Ishikawa (cell line): ENCODE data around the gene GBGT1.

Source experiments
- CEBPB ChIP-seq: IDR thresholded peaks from 2 replicates; pipeline ENCODE4 v1.6.1; 2012
- CREB1 ChIP-seq: IDR thresholded peaks from 2 replicates; pipeline ENCODE4 v1.6.1; 2012; ENCODE audit warnings: low read depth
- EGR1 ChIP-seq: IDR thresholded peaks from 2 replicates; pipeline ENCODE4 v1.6.1; 2012
- EP300 ChIP-seq: IDR thresholded peaks from 2 replicates; pipeline ENCODE4 v1.6.1; 2012; ENCODE audit warnings: borderline replicate concordance
- FOXM1 ChIP-seq: IDR thresholded peaks from 2 replicates; pipeline ENCODE4 v1.6.1; 2012; ENCODE audit warnings: low read depth, borderline replicate concordance
- NFIC ChIP-seq: IDR thresholded peaks from 2 replicates; pipeline ENCODE4 v1.6.1; 2012
- RAD21 ChIP-seq: IDR thresholded peaks from 2 replicates; pipeline ENCODE4 v1.6.1; 2012; ENCODE audit warnings: low read depth
- TAF1 ChIP-seq: IDR thresholded peaks from 2 replicates; pipeline ENCODE4 v1.6.1; 2012; ENCODE audit warnings: low read depth, mild to moderate bottlenecking
- TCF12 ChIP-seq: IDR thresholded peaks from 2 replicates; pipeline ENCODE4 v1.6.1; 2012; ENCODE audit warnings: low read depth
- TEAD4 ChIP-seq: IDR thresholded peaks from 2 replicates; pipeline ENCODE4 v1.6.1; 2012
- YY1 ChIP-seq: IDR thresholded peaks from 2 replicates; pipeline ENCODE4 v1.6.1; 2012; ENCODE audit warnings: low read depth
- ZBTB7A ChIP-seq: IDR thresholded peaks from 2 replicates; pipeline ENCODE4 v1.6.1; 2012; ENCODE audit warnings: low read depth
- TF ChIP-seq, protein P1 (sequence below): IDR thresholded peaks from 2 replicates; pipeline ENCODE4 v1.6.1; 2012
- TF ChIP-seq, protein P2 (sequence below): IDR thresholded peaks from 2 replicates; pipeline ENCODE4 v1.6.1; 2012
- TF ChIP-seq, protein P3 (sequence below): IDR thresholded peaks from 2 replicates; pipeline ENCODE4 v1.6.1; 2012; ENCODE audit warnings: low read depth, mild to moderate bottlenecking

The GBGT1 gene

DNA sequence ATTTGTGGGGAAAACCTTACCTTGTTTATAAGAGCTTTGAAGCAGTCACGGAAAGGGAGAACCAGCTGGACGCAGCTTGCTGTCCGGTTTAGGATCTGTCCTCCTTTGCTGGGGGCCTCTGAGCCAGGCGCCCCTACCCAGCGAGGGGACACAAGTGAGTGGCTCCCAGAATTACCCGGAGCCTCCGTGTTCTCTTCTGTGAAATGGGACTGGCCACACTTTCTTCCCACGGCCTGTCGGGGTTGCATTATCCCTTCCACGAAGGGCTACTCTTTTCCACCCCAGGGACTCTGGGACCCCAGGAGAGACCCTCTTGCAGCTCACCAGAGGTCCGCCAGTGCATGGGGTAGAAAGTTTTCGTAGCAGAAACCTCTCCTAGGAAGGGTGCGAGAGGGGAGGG, 477 bp upstream of the GBGT1 start:
- no peak for TF ChIP-seq TCF12
- TF ChIP-seq, protein P1, sequence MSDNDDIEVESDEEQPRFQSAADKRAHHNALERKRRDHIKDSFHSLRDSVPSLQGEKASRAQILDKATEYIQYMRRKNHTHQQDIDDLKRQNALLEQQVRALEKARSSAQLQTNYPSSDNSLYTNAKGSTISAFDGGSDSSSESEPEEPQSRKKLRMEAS, result no peak
- no peak for TF ChIP-seq TAF1
- TF ChIP-seq EP300, result no peak
- no peak for TF ChIP-seq RAD21
- TF ChIP-seq ZBTB7A, result no peak
- TF ChIP-seq, protein P2, sequence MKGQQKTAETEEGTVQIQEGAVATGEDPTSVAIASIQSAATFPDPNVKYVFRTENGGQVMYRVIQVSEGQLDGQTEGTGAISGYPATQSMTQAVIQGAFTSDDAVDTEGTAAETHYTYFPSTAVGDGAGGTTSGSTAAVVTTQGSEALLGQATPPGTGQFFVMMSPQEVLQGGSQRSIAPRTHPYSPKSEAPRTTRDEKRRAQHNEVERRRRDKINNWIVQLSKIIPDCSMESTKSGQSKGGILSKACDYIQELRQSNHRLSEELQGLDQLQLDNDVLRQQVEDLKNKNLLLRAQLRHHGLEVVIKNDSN, result no peak
- TF ChIP-seq, protein P3, sequence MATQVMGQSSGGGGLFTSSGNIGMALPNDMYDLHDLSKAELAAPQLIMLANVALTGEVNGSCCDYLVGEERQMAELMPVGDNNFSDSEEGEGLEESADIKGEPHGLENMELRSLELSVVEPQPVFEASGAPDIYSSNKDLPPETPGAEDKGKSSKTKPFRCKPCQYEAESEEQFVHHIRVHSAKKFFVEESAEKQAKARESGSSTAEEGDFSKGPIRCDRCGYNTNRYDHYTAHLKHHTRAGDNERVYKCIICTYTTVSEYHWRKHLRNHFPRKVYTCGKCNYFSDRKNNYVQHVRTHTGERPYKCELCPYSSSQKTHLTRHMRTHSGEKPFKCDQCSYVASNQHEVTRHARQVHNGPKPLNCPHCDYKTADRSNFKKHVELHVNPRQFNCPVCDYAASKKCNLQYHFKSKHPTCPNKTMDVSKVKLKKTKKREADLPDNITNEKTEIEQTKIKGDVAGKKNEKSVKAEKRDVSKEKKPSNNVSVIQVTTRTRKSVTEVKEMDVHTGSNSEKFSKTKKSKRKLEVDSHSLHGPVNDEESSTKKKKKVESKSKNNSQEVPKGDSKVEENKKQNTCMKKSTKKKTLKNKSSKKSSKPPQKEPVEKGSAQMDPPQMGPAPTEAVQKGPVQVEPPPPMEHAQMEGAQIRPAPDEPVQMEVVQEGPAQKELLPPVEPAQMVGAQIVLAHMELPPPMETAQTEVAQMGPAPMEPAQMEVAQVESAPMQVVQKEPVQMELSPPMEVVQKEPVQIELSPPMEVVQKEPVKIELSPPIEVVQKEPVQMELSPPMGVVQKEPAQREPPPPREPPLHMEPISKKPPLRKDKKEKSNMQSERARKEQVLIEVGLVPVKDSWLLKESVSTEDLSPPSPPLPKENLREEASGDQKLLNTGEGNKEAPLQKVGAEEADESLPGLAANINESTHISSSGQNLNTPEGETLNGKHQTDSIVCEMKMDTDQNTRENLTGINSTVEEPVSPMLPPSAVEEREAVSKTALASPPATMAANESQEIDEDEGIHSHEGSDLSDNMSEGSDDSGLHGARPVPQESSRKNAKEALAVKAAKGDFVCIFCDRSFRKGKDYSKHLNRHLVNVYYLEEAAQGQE, result no peak
- no peak for TF ChIP-seq FOXM1
- no peak for TF ChIP-seq CREB1
- TF ChIP-seq NFIC, result no peak
- TF ChIP-seq TEAD4, result no peak
- no peak for TF ChIP-seq YY1
- TF ChIP-seq EGR1, result no peak
- no peak for TF ChIP-seq CEBPB

DNA sequence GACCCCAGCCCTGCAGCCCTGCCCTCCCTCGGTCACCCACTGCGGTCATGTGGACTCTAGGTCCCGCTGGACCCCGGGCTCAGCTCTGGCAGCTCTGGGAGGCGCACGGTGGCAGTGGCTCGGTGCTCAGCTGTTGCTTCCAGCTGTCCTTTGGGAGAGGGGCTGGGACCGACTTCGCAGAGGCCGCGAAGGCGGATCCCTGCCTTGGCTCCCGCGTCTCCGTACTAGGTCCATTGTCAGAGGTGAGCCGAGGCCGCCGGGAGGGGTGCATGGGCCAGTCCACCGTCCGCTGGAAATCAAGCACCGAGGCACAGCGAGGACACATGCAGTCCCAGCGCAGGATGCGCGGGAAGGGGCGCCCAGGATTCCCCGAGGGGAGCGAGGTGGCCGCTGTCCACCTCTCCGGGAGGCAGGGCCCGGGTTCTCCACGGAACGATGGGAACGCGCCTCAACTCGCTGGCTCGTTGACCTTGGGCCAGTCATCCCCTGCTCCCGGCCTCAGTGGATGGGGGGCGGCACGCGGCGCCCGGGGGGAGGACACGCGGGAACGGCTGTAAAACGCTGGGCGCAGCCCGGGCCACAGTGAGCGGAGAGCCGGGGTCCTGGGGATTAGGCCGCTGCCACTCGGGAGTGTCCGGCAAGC, 732 bp downstream of the GBGT1 start:
- TF ChIP-seq, protein P2, result no peak
- no peak for TF ChIP-seq EGR1
- no peak for TF ChIP-seq FOXM1
- TF ChIP-seq, protein P1, result no peak
- TF ChIP-seq TCF12, result no peak
- no peak for TF ChIP-seq NFIC
- TF ChIP-seq, protein P3, result no peak
- TF ChIP-seq EP300, result no peak
- TF ChIP-seq TAF1, result no peak
- no peak for TF ChIP-seq RAD21
- TF ChIP-seq CREB1, result no peak
- TF ChIP-seq ZBTB7A, result no peak
- no peak for TF ChIP-seq TEAD4
- TF ChIP-seq CEBPB, result no peak

DNA sequence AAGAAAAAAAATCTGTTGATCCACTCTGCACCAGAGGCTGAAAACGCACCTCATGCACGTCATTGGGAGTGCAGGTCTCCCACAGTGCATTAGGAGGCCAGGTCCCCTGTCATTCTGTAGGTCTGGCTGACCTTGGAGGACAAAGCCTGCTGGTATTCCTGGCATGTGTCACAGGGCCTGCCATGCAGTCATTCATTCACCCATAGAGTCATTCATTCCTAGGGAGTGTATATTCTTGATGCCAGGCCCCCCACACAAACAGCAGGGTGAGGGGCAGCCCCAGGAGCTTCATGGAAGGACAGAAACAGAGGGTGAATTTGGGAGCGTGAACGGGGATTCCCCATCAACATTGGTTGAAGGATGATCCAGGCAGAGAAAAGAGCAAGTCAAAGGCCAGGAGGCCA, 2.2 kb downstream of the GBGT1 start:
- TF ChIP-seq TAF1 (no peak), TEAD4 (no peak), RAD21 (no peak), ZBTB7A (no peak), FOXM1 (no peak)

DNA sequence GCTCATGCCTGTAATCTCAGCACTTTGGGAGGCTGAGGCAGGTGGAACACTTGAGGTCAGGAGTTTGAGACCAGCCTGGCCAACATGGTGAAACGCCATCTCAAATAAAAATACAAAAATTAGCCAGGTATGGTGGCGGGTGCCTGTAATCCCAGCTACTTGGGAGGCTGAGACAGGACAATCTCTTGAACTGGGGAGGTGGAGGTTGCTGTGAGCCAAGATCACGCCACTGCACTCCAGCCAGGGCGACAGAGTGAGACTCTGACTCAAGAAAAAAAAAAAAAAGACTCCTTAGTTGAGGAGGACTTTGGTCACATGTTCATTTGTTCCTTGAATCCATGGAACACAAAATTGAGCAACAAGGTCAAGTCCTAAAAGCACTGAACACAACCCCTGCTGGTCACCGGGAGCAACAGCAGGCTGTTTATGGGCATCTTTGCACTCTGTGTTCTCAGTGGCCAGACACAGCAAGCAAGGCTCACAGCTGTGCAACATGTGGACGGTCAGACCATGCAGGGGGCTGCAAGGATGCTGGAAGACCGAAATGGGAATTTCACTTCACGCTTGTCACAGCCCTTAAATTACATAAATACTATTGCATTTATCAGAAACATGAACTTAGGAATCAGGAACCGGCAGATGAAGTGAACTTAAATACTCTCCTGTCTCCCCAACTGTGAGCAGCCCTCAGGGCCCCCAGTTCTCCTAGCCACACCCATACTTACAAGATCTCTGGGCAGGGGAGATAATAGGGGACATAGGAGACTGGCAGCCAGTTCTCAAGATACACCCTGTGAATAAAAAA, 2.8 kb downstream of the GBGT1 start:
- TF ChIP-seq, protein P2, result peak; percentile 36; the same call in 1 of the 2 replicates
- TF ChIP-seq CEBPB (peak; percentile 64), RAD21 (peak; percentile 36; the same call in 1 of the 2 replicates), TCF12 (no peak), NFIC (no peak), EP300 (no peak), CREB1 (no peak)
- TF ChIP-seq, protein P1, result no peak

DNA sequence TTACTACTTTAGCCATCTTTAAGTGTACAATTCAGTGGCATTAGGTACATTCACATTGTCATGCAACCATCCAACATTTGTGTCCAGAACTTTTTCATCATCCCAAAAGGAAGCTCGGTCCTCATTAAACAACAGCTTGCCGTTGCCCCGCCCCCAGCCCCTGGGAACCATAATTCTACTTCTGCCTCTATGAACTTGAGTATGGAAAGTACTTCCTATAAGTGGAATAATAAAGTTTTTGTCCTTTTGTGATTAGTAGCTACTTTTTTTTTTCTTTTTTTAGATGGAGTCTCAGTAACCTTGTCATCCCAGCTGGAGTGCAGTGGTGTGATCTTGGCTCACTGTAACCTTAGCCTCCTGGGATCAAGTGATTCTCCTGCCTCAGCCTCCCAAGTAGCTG, 5.0 kb downstream of the GBGT1 start:
- TF ChIP-seq RAD21, result no peak
- no peak for TF ChIP-seq NFIC
- TF ChIP-seq CEBPB, result no peak
- TF ChIP-seq CREB1, result no peak
